Measurements from ENCODE around the gene SUMO3. TPM values are rescaled to one million over a fixed set of nuclear protein-coding genes. Genes with fewer than 3 reads are reported as not detected.

SUMO3 gene
- total RNA-seq, 1 experiment from 2014 or later, result 81.7 TPM

DNA sequence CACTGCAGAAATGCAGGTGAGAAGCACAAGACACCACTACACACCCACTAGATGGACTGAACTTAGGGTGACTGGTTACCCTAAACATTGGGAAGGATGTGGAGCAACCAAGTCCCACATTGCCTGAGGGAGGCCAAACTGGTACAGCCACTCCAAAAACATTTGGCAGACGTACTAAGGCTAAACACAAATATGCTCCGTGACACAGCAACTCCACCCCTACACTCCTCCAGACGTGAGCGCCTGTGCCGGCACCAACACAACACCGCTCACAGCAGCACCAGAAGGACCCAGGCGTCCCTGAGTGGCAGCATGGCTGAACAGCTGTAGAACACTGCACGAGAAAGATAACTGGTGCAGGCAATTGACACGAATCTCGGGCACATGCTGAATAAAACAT lies 40.9 kb upstream of the SUMO3 start:
- ATAC-seq (no peak), DNase-seq (ENCODE audit: low spot score) (no peak)
- no peak overlapping the region for H3K27ac Mint-ChIP-seq
- TF ChIP-seq HMGA2 (CRISPR knock-in tag; IDR thresholded peaks at IDR 0.05), result no peak
- TF ChIP-seq, protein P1, sequence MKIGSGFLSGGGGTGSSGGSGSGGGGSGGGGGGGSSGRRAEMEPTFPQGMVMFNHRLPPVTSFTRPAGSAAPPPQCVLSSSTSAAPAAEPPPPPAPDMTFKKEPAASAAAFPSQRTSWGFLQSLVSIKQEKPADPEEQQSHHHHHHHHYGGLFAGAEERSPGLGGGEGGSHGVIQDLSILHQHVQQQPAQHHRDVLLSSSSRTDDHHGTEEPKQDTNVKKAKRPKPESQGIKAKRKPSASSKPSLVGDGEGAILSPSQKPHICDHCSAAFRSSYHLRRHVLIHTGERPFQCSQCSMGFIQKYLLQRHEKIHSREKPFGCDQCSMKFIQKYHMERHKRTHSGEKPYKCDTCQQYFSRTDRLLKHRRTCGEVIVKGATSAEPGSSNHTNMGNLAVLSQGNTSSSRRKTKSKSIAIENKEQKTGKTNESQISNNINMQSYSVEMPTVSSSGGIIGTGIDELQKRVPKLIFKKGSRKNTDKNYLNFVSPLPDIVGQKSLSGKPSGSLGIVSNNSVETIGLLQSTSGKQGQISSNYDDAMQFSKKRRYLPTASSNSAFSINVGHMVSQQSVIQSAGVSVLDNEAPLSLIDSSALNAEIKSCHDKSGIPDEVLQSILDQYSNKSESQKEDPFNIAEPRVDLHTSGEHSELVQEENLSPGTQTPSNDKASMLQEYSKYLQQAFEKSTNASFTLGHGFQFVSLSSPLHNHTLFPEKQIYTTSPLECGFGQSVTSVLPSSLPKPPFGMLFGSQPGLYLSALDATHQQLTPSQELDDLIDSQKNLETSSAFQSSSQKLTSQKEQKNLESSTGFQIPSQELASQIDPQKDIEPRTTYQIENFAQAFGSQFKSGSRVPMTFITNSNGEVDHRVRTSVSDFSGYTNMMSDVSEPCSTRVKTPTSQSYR (CRISPR knock-in tag; IDR thresholded peaks at IDR 0.05), result no peak
- TF ChIP-seq, protein P2, sequence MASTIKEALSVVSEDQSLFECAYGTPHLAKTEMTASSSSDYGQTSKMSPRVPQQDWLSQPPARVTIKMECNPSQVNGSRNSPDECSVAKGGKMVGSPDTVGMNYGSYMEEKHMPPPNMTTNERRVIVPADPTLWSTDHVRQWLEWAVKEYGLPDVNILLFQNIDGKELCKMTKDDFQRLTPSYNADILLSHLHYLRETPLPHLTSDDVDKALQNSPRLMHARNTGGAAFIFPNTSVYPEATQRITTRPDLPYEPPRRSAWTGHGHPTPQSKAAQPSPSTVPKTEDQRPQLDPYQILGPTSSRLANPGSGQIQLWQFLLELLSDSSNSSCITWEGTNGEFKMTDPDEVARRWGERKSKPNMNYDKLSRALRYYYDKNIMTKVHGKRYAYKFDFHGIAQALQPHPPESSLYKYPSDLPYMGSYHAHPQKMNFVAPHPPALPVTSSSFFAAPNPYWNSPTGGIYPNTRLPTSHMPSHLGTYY (CRISPR knock-in tag; IDR thresholded peaks at IDR 0.05), result no peak
- TF ChIP-seq ATF1 (CRISPR knock-in tag; IDR thresholded peaks at IDR 0.05), result no peak
- no peak for TF ChIP-seq HMGXB4 (CRISPR knock-in tag; IDR thresholded peaks at IDR 0.05)
- TF ChIP-seq NFATC4 (CRISPR knock-in tag; IDR thresholded peaks at IDR 0.05), result no peak
- H3K36me3 Mint-ChIP-seq, result peaks cover 65% of the 10 kb centered on the region
- CTCF ChIA-PET, result no interaction called here
- POLR2A ChIA-PET, result no interaction called here
- no peaks in the 10 kb centered on the region for H3K27me3 Mint-ChIP-seq (ENCODE audit: low read depth)
- H3K4me3 Mint-ChIP-seq, result no peak overlapping the region
- 0 out of 2 replicates have a peak, but pooled peaks cover 2% of the 10 kb centered on the region for H3K4me1 Mint-ChIP-seq
- H3K9me3 Mint-ChIP-seq, result no peaks in the 10 kb centered on the region

- ChIA-PET CTCF (no interaction called here), POLR2A (no interaction called here)
- H3K27me3 Mint-ChIP-seq (ENCODE audit: low read depth), result no peaks in the 10 kb centered on the region
- no peak overlapping the region for H3K4me3 Mint-ChIP-seq
- H3K36me3 Mint-ChIP-seq, result peaks cover 60% of the 10 kb centered on the region
- no peak overlapping the region for H3K27ac Mint-ChIP-seq
- ATAC-seq, result no peak
- DNase-seq (ENCODE audit: low spot score), result no peak
- 0 out of 2 replicates have a peak, but pooled peaks cover 2% of the 10 kb centered on the region for H3K4me1 Mint-ChIP-seq
- H3K9me3 Mint-ChIP-seq, result no peaks in the 10 kb centered on the region
- no peak for TF ChIP-seq ZNF423 (CRISPR knock-in tag; IDR thresholded peaks at IDR 0.05)
- TF ChIP-seq PRRX2 (CRISPR knock-in tag; IDR thresholded peaks at IDR 0.05), result no peak
- no peak for TF ChIP-seq E2F4 (CRISPR knock-in tag; IDR thresholded peaks at IDR 0.05; ENCODE audit: borderline replicate concordance, low read depth)
- TF ChIP-seq, protein P3, sequence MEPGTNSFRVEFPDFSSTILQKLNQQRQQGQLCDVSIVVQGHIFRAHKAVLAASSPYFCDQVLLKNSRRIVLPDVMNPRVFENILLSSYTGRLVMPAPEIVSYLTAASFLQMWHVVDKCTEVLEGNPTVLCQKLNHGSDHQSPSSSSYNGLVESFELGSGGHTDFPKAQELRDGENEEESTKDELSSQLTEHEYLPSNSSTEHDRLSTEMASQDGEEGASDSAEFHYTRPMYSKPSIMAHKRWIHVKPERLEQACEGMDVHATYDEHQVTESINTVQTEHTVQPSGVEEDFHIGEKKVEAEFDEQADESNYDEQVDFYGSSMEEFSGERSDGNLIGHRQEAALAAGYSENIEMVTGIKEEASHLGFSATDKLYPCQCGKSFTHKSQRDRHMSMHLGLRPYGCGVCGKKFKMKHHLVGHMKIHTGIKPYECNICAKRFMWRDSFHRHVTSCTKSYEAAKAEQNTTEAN (CRISPR knock-in tag; IDR thresholded peaks at IDR 0.05), result no peak
- TF ChIP-seq, protein P4, sequence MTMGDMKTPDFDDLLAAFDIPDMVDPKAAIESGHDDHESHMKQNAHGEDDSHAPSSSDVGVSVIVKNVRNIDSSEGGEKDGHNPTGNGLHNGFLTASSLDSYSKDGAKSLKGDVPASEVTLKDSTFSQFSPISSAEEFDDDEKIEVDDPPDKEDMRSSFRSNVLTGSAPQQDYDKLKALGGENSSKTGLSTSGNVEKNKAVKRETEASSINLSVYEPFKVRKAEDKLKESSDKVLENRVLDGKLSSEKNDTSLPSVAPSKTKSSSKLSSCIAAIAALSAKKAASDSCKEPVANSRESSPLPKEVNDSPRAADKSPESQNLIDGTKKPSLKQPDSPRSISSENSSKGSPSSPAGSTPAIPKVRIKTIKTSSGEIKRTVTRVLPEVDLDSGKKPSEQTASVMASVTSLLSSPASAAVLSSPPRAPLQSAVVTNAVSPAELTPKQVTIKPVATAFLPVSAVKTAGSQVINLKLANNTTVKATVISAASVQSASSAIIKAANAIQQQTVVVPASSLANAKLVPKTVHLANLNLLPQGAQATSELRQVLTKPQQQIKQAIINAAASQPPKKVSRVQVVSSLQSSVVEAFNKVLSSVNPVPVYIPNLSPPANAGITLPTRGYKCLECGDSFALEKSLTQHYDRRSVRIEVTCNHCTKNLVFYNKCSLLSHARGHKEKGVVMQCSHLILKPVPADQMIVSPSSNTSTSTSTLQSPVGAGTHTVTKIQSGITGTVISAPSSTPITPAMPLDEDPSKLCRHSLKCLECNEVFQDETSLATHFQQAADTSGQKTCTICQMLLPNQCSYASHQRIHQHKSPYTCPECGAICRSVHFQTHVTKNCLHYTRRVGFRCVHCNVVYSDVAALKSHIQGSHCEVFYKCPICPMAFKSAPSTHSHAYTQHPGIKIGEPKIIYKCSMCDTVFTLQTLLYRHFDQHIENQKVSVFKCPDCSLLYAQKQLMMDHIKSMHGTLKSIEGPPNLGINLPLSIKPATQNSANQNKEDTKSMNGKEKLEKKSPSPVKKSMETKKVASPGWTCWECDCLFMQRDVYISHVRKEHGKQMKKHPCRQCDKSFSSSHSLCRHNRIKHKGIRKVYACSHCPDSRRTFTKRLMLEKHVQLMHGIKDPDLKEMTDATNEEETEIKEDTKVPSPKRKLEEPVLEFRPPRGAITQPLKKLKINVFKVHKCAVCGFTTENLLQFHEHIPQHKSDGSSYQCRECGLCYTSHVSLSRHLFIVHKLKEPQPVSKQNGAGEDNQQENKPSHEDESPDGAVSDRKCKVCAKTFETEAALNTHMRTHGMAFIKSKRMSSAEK (CRISPR knock-in tag; IDR thresholded peaks at IDR 0.05; ENCODE audit: borderline replicate concordance), result no peak
- no peak for TF ChIP-seq KAT7 (CRISPR knock-in tag; IDR thresholded peaks at IDR 0.05; ENCODE audit: borderline replicate concordance)
- TF ChIP-seq, protein P5, sequence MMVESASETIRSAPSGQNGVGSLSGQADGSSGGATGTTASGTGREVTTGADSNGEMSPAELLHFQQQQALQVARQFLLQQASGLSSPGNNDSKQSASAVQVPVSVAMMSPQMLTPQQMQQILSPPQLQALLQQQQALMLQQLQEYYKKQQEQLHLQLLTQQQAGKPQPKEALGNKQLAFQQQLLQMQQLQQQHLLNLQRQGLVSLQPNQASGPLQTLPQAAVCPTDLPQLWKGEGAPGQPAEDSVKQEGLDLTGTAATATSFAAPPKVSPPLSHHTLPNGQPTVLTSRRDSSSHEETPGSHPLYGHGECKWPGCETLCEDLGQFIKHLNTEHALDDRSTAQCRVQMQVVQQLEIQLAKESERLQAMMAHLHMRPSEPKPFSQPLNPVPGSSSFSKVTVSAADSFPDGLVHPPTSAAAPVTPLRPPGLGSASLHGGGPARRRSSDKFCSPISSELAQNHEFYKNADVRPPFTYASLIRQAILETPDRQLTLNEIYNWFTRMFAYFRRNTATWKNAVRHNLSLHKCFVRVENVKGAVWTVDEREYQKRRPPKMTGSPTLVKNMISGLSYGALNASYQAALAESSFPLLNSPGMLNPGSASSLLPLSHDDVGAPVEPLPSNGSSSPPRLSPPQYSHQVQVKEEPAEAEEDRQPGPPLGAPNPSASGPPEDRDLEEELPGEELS (CRISPR knock-in tag; IDR thresholded peaks at IDR 0.05), result no peak
- TF ChIP-seq ATF1 (CRISPR knock-in tag; IDR thresholded peaks at IDR 0.05), result no peak
Observed at GRCh38 chr21:44858291-44858690, 40.4 kb upstream of the SUMO3 start.
